T follicular helper cell (primary cell): ENCODE results near the gene BMPR1A.

ENCODE experiments used
- DNase-seq: peaks from one replicate; pipeline ENCODE4 v3.0.0-alpha.2; 2020; ENCODE audit warnings: low read depth
- total RNA-seq, 2 experiments: gene quantifications; one replicate each; lab custom pipeline; 2026; lab: John Stamatoyannopoulos, UW

Gene BMPR1A
- 12.2 to 23.9 reads per million in 2 experiments for total RNA-seq

DNA sequence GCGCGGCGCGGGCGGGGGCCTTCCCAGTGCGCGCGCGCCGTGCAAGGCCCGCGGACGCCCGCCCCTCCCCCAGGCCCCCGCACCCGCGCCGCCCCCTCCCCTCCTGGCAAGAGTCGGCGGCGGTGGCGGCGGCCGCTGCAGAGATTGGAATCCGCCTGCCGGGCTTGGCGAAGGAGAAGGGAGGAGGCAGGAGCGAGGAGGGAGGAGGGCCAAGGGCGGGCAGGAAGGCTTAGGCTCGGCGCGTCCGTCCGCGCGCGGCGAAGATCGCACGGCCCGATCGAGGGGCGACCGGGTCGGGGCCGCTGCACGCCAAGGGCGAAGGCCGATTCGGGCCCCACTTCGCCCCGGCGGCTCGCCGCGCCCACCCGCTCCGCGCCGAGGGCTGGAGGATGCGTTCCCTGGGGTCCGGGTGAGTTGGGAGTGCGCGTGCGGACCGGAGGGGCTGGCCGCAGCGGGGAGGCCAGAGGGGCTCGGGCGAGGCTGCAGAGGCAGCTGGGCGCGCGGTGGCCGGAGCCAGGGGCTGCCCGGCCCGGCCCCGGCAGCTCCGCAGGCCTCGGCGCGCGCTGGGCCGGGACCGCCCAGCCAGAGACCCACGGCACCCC, at the start of gene BMPR1A:
Gene BMPR1A (plus strand): TSS at position 109 of the 602 bp plus-strand sequence. CDS start 119,400 bp downstream, outside the sequence.
- DNase-seq, result no peak

DNA sequence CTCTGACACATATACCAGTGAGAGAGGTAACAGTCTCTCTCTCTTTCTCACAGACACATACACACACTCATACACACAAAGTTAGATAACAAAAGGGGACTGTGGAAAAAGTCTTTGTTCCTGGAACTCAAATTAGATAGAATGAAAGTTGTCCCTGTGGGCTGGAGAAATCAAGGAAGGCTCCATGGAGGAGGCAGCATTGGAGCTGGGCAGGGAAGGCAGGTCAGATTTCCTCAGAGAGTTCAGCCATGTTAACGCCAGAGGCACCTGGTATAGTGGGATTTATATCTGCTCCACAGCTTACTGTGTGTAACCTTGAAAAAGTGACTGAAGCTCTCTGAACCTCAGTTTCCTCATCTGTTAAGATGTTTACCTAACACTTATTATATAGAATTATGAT, 49.4 kb upstream of the BMPR1A start:
- no peak for DNase-seq

DNA sequence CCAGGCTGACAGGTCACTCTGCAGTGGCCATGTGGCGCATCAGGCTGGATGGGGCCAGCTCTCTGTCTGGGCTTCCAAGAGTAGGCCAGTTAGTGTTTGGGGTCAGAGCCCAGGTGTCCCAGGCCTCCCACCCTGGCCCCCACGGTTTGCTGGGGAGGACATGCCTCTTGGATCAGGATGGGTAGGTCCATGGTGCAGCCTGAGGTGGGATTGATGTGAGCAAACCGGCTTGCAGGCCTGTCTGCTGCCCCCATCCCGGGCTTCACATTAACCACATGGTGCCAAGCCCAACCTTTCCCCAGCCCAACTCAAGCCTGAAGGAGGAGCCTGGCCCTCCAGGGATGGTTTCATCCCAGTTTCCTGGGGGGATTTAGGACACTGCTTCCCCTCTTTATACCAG, 48.9 kb upstream of the BMPR1A start:
- DNase-seq, result no peak

DNA sequence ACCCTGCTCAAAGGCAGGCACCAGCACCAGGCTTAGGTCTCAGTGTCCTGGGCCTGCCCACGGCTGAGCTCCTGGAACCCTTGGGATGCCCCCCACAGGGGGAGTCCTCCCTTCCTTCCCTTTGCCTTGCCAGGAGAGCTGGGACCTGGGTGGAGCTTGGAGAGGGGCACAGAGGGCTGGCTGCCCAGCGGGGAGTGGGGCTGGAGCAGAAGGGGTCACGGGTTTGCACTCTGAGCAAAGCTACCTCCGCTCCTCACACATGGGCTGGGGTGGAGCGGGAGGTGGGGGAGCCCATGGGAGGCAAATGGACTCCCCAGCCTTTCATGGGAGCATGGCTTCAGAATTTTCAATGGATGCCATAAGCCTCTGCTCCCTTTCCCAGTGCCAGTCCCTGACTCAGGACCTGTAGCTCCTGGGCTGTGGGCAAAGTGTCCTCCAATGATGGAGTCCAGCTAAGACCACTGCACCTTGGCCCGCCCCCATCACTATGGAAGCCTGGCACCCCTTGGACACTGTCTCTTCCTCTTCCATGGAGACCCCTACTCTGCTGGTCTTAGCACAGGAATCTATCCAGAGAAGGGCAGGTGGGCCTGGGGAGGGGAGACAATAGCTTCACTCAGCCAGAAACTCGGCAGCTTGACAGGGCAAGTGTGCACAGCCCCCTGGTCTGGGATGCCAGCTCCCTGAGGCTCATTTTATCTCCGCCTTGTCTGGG, 48.2 kb upstream of the BMPR1A start:
- DNase-seq, result no peak

DNA sequence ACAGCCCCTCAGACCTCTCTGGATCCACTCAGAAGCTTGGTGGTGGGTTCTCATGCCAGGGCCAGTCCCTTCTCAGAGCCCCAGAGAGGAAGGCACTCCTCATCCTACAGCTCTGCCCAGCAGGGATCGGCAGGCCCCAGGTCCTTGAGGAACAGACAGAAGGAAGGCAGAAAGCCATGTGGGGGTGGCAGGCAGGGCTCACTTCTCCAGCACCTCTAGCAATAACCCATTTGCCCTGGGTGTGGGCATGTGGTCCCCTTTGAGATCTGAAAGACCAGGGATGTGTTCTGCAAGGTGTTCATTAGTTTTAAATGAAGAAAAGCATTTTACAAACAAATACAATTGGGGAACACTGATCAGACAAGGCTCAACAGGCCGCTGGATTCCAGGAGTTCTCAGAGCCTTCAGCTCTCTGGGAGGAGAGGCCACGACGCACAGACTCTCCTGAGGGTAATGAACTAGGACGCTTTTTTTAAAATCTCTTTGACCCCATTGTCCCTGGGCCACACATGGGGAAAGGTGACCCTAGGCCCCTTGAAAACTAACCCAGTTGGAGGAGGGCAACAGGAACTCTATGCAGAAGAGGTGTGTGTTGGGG, 47.5 kb upstream of the BMPR1A start:
- DNase-seq, result no peak

DNA sequence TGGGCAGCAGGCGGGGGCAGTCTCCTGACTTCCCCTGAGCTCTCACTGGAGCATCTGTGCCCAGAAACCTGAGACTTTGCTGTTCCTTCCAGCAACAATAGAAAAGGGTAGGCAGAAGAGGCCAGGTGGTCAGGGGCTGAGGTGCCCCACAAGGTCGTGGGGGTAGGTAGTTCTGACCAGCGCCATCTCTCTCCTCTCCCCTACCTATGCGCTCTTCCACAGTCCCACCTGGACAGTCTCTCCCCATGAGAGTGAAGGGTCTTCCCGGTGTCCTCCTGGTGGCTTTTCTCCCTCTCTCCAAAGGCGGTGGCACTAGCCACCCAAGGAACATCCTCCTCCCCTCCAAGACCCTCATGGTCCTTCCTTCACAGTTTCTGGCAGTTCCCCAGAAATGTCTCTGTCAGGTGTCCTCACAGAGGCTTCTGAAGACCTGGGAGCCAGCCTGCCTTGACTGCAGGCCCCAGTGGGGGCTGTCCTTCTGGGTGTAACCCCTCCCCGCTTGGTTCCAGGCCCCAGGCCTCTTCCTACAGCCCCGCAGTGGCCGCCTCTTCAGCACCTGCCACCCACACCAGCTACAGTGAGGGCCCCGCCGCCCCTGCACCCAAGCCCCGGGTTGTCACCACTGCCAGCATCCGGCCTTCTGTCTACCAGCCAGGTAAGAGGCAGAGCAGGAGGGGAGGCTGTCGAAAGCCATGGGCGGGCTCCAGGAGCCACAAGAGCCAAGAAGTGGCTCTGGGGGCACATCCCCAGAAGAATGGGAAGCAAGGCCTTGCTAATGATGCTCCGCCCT, 46.8 kb upstream of the BMPR1A start:
- no peak for DNase-seq

DNA sequence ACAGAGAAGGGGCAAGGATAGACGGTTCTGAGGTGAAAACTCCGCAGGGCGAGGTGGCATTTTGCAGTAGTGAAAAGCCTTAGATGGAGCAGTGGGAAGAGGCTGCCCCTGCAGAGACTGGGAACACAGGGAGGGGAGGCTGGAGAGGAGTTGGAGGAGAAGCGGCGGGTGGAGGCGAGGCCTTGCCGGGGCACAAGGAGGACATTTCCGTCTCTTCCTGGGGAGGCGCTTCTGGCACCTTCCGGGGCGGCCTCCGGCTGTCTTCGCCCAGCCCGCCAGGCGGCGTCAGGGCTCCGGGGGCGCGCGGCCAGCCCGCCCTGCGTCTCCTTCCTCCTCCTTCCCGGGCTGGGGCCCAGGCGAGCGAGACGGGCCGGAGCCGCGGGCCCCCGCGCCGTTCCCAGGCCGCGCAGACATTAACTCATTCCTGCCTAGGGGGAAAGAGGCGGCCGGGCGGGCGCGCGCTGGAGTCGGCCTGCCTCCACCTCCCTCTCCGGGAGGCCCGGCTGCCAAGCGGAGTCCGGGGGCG, 45.4 kb upstream of the BMPR1A start:
- DNase-seq, result peak; percentile 76

DNA sequence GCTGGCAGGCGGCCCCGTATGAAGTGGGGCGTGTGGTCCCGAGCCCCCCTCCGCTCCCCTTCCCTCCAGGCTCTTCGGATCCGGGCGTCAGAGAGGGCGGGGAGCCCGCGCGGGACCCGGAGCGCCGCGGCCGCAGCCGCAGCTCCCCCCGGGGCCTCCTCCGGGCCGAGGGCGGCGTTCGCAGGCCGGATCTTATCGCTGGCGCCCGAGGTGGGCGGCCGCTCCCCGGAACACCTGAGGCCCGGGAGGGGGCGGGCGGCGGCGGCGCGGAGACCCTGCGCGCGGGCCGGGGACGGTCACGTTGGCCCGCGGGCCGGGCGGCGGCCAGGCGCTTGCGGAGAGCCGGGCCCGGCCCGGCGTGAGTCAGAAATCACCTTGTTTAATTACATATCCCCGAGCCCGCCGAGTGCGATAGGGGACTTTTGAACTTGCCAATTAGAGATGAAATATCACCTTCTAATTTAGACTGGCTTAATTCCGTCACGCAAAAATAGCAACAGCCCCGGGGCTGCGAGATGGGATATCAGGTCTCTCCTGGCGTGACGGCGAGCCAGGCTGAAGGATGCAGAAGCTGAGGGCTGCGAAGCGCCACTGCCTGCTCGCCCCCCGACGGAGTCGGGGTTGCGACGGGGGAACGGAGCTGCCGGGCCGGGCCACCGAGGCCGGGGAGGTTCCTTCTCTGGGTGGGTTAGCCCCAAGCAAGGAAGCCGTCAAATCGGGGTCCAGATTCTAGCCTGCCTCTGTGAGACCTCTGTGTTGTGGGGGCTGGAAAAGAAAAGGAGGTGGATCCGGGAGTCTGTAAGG, 44.7 kb upstream of the BMPR1A start:
- DNase-seq, result no peak

DNA sequence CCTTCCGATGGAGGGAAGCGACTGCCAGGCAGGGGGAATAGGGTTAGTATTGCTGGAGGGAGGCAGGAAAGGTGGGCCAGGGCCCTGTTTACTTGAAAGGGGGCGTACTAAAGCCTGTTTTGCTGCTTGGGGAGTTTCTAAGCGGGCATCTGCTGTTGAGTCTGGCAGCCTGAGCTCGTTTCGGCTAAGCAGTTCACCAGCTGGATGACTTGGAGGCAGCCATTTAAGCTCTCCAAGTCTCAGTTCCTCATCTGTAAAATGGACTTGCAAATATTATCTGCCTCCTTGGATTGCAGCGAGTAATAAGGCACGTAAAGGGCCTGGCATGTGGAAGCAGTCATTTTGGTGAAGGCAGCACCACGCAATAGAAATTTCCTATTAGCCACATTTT, 44.1 kb upstream of the BMPR1A start:
- no peak for DNase-seq

DNA sequence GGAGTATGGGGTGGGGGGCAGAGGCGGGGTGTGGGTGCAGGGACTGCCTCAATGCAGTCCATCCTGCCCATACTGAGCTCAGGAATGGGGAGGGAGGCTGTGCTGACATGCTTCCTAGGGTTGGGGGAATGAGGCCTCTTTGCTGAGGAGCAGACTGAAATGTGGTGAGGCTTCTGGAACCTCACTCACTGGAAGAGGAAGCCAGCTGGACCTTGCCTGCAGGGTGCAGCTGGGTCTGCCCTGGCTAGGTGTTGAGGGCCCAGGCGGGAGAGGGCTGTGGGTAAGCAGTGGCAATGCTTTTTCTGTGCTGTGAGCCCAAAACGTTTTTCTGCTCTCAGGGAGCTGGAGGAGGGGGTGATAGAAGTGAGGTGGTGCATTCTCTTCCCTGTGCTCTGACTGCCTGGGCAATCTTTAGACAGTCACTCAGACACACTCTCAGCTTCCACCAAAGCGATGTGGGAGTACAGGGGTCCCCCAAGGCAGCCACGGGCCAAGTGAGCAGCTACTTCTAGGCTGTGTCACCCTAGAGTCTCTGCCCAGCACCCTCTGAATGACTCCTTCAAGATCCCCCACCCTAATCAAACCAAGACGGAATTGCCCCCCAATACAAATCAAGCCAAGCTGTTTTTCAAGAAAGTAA, 41.1 kb upstream of the BMPR1A start:
- no peak for DNase-seq

DNA sequence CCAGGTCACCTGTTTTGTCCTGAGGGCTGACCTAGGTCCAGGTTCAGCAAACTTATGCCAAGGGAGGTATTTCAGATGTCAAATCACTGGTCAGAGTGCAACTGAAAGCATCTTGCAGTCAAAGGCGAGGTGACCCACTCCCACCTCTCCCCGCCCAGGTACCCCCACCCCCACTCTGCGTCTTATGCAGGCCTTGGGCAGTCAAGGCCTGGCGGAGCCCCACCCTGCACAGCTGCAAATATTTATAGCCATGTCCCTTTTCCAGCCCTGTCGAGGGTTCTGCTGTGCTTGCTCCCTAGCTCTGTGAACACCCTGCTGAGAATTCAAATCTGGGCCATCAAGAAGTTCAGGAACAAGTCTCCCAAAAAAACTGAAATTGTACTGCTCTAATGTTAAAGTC, 40.6 kb upstream of the BMPR1A start:
- DNase-seq, result no peak

DNA sequence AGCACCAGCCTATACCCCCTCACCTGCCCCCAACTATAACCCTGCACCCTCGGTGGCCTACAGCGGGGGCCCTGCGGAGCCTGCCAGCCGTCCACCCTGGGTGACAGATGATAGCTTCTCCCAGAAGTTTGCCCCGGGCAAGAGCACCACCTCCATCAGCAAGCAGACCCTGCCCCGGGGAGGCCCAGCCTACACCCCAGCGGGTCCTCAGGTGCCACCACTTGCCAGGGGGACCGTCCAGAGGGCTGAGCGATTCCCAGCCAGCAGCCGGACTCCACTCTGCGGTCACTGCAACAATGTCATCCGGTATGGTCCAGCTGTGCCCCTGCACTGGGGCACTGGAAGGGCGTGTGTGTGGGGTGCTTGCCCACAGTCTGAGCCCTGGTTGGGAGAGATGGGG, 40.0 kb upstream of the BMPR1A start:
- DNase-seq, result no peak

DNA sequence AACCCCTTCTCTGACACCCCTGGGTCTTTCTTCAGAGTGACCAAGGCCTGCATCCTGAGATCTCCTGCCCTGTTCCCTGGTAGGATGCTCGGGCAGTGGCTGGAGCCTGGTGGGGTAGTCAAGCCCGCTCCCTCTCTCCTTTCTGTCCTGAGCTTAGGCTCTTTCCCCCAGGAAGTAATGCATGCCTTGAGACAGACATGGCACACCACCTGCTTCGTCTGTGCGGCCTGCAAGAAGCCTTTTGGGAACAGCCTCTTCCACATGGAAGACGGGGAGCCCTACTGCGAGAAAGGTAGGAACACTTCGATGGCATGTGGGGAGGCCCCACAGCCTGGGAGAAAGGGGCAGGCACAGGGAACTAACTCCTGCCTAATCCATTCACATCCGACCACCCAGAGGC, 37.9 kb upstream of the BMPR1A start:
- DNase-seq, result no peak

DNA sequence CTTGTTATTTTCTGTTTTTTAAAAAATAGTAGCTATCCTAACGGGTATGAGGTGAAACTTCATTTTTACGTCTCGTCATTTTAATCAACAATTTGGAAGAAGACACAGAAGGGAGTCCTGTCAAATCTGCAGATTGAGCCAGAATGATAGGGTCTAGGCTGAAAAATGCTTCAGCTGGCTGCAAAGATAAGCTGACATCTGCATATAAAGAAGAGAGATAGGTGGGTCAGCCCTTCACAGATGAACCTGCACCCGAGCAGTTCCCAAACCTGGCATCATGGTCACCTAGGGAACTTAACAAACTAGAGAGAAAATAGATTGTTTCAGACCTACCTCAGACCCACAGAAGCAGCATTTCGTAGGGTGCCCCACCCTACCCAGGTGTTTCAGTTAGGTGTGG, 35.2 kb upstream of the BMPR1A start:
- no peak for DNase-seq

DNA sequence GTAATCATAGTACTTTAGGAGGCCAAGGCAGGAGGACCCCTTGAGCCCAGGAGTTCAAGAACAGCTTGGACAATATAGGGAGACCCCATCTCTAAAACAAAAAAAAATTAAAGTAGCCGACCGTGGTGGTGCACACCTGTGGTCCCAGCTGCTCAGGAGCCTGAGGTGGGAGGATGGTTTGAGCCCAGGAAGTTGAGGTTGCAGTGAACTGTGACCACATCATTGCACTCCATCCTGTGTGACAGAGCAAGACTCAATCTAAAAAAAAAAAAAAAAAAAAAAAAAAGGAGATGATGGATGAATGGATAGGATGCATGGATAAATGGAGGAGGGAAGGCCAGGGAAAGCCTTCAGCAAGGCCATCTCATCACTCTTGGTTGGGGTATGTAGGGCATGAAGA, 33.4 kb upstream of the BMPR1A start:
- no peak for DNase-seq

DNA sequence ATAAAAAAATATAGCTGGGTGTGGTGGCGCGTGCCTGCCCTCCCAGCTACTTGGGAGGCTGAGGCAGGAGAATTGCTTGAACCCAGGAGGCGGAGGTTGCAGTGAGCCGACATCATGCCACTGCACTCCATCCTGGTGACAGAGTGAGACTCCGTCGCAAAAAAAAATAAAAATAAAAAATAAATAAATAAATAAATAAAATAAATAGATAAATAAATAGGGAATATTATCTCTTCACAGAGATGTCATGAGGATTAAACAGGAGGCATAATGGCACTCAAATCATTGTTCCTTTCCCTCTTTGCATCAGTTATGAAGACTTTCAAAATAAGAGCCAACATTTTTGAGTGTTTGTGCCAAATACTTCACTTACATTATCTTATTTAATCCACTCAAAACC, 32.0 kb upstream of the BMPR1A start:
- DNase-seq, result no peak

DNA sequence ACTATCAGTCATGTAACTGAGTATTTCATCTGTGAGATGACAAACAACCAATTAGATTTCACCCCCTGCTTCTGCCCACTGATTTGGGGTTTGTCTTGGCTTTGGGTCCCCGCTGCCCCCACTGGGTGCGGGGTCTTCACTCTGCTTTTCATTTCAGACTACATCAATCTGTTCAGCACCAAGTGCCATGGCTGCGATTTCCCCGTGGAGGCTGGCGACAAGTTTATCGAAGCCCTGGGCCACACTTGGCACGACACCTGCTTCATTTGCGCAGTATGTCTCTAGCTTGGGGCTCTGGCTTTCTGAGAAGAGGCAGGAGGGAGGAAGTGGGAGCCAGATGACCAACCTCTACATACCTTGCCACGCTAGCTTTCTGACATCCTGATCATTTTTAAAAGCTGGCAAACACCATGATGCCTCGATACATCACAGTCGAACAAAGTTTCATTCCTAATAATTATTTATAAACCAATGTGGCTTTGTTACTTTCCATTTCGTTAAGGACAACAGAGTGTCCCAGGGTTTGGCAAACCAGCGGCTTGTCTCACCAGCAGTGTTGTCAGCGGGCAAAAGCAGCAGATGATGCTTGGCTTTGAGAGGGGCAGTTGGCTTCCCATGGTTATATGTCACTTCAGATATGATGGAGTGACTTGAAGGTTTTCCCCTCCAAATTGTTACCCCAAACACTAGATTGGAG, 30.3 kb upstream of the BMPR1A start:
- DNase-seq, result no peak

DNA sequence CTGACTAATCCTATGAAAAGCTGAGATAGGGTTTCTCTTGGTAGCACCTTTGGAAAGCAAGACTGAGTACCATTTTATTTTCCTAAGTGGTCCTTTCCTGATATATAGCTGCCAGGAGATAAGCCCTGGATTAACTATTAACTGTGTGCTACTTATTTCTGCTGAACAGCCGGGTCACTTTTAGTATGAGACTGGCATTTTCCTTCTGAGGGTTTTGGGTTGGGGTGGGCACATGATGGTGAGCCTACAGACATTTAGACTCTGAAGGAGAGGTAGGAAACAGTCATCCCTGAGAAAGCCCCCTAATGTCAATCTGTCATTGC, 29.8 kb upstream of the BMPR1A start:
- DNase-seq, result no peak

DNA sequence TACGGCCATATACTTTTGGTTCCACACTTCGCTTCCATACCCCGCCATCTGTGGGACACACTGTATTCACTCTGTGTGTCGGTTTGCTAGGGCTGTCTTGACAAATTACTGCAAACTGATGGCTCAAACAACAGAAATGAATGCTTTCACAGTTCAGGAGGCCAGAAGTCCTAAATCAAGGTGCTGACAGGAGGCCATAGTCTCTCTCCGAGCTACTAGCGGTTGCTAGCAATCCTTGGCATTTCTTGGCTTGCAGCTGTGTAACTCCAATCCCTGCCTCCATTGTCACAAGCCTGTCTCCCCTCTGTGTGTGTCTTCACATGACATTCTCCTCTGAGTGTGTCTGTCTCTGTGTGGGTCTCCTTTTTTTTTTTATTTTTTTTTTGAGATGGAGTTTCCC, 28.9 kb upstream of the BMPR1A start:
- no peak for DNase-seq

DNA sequence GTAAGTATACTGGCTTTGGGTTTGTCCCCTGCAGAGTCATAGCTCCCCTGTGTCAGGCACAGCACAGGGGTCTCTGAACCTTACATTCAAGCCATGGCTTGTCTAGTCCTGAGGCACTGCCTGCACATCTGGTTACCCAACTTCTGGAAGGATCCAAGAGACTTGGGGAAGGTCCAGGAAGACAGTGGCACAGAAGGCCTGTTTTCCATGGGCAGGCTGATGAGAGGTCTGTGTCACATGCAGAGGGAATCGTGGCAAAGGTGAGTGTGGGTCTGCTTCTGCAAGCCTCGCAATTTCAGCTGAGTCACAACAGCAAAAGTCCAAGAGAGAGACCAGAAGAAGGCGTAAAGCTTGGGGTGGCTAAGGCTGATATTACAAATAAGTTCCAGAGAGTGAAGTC, 28.4 kb upstream of the BMPR1A start:
- no peak for DNase-seq

DNA sequence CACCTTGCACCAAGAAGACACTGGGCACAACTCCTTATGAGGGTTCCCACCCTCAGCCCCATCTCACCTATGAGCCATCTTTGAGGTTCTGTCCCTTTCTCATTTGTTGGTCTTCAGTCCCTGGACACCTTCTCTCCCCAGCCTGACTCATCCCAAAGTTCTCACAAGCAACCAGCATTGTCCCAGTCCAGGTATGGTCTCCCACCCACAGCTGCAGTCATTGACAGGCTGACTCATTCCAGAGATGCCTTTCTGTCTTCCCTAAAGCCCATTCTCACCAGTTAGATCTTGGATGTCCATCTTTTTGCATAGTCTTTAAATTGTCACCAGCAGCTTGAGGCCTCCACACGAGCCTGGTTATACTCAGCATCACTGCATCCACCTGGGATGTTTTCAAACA, 26.7 kb upstream of the BMPR1A start:
- DNase-seq, result no peak
